ENCODE measurements around the gene MAFF.

DNA sequence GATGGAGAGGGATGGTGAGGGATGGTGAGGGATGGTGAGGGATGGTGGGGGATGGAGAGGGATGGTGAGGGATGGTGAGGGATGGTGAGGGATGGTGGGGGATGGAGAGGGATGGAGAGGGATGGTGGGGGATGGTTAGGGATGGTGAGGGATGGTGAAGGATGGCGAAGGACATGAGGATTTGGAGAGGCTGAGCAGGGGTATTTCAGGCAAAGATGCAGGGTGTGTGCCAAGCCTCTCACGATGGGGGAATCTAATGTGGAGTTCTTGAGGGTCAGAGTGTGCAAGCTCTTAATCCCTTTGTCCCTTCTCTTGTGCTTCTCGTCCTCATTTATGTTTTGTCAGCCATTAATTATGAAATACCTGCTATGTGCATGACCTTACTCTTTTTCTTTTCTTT, 12.7 kb upstream of the MAFF start:
- TF ChIP-seq POLR2AphosphoS5 (IDR thresholded peaks at IDR 0.05) (no peak), RAD21 (conservative IDR thresholded peaks at IDR 0.05) (no peak), EZH2 (IDR thresholded peaks at IDR 0.05; ENCODE audit: borderline replicate concordance, insufficient read depth, low read length, poor library complexity, severe bottlenecking) (no peak), MXI1 (conservative IDR thresholded peaks at IDR 0.05; ENCODE audit: poor library complexity, severe bottlenecking) (no peak)
- TF ChIP-seq, protein P1, sequence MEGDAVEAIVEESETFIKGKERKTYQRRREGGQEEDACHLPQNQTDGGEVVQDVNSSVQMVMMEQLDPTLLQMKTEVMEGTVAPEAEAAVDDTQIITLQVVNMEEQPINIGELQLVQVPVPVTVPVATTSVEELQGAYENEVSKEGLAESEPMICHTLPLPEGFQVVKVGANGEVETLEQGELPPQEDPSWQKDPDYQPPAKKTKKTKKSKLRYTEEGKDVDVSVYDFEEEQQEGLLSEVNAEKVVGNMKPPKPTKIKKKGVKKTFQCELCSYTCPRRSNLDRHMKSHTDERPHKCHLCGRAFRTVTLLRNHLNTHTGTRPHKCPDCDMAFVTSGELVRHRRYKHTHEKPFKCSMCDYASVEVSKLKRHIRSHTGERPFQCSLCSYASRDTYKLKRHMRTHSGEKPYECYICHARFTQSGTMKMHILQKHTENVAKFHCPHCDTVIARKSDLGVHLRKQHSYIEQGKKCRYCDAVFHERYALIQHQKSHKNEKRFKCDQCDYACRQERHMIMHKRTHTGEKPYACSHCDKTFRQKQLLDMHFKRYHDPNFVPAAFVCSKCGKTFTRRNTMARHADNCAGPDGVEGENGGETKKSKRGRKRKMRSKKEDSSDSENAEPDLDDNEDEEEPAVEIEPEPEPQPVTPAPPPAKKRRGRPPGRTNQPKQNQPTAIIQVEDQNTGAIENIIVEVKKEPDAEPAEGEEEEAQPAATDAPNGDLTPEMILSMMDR (IDR thresholded peaks at IDR 0.05; ENCODE audit: poor library complexity, severe bottlenecking): no peak

Data from neural cell (in vitro differentiated cells).